Measurements from ENCODE around the gene ZNF451. TPM values are rescaled to one million over a fixed set of nuclear protein-coding genes. Genes with fewer than 3 reads are reported as not detected.
"Not testable (repeated sequence)": the region's sequence is repeated elsewhere in the genome, so short reads cannot be mapped to it uniquely, and the experiment has no call there.

Gene ZNF451
- polyA plus RNA-seq, 3 donors = 28.8 to 47.3 (median 43.7) TPM

DNA sequence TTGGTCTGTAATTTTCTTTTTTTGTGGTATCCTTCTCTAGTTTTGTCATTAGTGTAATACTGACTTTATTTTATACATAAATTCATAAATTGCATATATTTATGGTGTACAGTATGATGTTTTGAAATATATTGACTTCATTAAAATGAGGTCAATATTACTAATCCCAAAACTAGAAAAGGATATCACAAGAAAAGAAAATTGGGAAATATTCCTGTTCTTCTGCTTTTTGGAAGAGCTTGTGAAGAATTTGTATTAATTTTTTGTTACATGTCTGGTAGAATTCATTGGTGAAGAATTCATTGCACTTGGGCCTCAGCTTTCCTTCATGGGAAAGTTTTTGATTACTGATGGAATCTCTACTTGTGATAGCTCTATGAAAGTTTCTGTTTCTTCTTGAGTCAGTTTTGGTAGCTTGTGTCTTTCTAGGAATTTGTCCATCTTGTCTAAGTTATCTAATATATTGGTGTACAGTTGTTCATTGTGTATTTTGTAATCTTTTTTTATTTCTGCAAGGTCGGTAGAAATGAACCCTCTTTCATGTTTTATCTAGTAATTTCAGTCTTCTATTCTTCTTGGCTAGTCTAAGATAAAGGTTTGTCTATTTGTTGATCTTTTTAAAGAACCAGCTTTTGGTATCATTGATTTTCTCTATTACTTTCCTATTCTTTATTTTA lies 11.3 kb upstream of the ZNF451 start:
- no peak for DNase-seq

DNA sequence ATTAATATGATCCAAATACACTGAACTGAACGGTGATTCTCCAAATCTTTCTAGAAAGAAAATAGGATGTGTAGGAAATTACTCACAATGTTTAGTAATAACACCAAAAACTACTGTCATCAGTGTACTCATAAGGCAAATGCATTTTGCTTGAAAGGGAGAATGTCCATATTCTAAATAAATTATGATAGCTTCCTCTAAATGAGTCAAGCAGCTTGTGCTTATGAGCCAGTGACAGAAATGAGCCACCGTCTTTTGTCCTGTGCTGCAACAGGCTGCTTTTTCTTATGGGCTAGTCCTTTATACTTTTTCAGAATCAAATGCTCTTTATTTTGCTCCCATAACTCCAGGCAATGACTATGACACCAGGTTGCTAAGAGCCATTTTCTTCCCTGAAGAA lies 4.5 kb upstream of the ZNF451 start:
- DNase-seq = no peak

DNA sequence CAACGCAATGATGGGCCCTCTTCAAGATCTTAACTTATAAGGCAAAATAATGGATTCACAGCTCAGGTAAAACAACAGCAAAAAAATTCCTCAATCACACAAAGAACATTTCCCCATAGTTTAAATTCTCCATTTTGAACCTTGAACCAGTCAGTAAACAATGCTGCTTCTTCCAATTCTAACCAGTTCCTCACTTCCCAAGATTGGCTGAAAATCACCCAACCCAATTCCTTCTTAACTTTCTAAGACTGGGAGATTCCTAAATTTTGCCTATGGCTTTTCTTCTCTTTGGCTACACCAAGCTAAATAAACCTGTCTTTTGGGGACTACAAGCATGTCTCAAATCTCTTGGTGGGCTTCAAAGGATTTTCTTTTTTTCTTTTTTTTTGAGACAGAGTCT lies 3.1 kb upstream of the ZNF451 start:
- no peak for DNase-seq

DNA sequence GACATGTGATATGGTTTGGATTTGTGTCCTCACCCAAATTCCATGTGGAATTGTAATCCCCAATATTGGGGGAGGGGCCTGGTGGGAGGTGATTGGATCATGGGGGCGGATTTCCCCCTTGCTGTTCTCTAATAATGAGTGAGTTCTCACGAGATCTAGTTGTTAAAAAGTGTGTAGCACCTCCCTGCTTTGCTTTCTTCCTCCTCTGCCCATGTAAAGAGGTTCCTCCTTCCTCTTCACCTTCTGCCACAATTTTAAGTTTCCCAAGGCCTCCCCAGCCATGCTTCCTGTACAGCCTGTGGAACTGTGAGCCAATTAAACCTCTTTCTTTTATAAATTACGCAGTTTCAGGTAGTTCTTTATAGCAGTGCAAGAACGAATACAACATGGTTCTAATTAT lies 2.1 kb upstream of the ZNF451 start:
- DNase-seq = no peak

DNA sequence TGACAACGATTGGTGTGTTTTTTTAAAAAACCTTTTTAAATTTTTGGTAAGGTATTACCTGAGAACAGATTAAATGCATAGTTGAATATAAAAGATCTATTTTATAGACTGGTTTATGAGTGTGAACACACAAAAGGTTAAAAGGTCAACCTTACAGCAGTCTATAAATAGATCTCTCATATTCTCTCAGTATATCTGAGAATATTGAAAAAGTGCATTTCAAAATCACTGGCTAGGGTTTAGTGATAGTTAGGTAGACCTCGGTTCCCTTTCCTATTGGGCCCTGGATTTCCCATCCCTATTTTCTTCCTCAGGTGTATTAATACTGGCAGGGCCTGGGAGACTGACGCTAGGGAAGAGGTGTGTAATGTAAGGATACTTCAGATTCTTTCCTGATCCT lies 723 bp upstream of the ZNF451 start:
- DNase-seq = no peak

DNA sequence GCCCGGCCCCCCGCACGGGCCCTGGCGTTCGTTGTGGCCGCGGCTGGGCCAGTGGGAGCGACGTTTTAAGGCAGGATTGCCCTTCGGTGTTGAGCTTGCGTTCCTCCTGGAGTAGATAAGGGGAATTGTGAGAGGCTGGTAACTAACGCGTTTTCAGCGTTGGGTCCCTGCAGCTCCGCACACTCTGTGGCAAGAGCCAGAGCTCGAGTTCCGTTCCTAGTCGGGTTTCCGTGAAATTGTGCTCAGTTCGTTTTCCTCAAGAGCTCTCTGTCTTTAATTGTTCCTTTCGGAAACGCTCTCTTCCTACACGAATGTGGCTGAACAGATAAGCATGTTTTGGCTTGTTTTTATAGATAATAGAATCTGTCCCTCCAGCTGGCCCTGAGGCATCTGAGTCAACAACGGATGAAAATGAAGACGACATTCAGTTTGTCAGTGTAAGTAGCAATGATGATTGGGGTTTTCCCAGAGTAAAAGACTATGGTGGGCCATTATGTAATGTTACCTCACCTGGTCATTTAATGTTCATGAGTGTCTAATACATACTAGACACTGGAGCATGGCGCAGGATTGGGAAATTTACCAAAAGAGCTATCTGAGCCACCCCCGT lies 575 bp downstream of the ZNF451 start:
- DNase-seq = not testable (repeated sequence)

DNA sequence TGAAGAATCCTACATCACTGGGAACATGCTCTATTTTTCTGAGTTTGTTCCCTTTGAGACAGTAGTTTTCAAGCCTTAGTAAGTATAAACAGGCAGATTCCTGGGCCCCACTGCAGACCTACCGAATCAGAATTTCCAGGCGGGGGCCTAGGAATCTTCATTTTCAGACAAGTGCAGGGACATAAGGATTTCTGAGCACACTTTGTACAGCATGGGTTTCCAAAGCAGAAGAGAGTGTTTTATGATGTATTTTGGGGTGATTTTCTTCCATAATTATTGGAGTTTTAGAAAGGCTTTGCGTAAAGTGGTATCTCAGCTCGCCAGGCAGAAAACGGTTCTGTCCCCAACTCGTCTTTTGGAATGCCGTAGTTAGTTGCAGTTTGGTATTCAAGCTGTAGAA lies 1.4 kb downstream of the ZNF451 start:
- DNase-seq = not testable (repeated sequence)

DNA sequence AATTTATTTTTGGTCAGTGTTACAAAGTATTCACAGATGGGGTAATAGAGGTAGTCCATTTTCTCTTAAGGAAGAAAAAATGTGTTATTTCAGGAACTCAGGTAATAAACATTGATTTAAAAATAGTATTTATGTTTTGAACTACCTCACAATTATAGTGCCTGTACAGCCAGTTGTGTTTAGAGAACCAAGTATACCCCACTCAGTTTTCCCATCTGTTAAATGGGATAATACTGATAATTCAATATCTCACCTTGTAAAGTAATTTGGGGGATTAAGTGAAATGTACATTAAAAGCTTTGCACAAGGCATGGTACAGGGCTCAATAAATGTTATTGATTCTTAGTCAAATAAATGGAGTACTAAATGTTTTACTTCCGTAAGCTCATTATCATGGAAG lies 4.7 kb downstream of the ZNF451 start:
- no peak for DNase-seq

DNA sequence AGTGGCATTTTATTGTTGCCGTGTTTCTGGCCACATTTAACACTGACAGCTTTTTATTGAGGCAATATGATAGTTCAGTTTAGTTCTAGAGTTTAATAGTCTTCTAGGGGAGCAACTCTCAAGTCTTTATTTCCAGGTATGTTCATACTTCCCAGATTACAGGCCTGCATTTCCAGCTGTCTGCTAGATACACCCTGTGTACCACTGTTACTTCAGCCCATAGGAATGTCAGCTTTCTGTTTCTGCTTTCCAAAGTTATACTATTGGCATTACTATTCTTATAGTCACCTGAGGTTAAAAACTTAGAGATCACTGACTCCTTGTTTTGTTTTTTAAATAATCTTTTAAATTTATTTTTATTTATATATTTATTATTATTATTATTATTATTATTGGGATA lies 7.6 kb downstream of the ZNF451 start:
- no peak for DNase-seq

DNA sequence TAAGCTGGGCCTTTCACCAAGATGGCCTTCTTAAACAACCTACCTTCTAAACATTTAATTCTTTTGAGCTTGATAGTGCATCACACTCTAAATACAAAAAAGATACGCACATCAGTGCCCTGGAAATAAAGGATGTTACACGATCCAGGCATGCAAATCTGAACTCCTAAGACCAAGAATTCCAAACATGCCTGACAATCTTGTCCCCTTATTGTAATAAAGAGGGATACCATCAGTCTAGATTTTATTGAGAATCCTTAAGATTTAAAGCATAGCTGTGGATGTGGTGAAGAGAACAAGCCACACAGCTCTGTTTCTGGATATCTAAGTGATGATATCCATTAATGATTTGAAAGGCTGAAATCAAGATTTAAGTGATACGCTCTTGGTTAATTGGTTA lies 13.0 kb downstream of the ZNF451 start:
- DNase-seq = no peak

DNA sequence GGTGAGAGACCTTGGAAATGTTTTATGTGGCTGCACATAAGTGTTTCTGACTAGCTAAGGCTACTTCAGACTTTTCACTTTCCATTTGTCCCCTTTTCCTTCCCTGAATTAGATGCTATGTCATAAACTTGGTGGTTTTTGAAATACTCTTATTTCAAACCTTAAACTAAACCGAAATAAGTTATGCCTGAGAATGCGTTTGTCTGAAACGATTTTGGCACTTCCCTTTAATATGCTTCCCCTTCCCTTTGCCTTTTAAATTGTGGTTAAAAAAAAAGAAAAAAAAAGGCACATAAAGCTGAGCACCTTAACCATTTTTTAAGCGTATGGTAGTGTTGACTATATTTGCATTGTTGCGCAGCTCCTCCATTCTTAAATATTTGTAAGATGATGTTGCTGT lies 14.3 kb downstream of the ZNF451 start:
- DNase-seq = no peak

DNA sequence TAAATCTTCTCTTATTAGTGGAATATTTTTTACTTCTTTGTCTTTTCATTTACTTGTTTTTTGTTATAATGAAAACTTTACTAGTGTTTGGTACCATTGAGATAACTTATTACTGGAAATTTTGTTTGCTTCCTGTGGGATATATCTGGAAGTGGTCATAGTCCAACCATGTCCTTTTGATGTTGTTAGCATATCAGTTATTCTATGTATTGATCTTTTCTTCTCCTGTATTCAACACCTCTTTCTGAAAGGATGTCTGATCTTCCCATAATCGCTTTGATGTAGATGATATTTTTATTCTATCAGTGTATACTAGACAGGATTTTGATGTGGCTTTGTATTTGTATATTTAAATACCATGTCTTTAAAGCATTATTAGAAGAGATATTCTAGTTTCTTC lies 17.0 kb downstream of the ZNF451 start:
- no peak for DNase-seq

DNA sequence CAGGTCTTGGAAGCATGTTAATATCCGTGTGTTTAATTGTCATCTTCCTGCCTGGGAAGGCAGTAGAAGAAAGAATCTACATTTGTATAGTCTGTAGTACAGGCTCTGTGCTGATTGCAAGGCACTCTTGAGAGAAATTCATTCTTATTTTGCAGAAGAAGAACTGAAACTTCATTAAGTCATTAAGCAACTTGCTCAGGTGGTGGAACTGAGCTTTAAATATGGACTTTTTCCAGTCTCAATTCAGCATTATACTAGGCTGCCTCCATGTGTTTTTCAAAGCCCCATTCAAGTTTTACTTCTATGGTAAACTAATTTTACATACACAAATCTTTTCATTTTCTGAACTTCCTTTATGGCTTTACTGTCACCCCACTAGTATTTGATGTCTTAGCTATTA lies 18.7 kb downstream of the ZNF451 start:
- DNase-seq = no peak

DNA sequence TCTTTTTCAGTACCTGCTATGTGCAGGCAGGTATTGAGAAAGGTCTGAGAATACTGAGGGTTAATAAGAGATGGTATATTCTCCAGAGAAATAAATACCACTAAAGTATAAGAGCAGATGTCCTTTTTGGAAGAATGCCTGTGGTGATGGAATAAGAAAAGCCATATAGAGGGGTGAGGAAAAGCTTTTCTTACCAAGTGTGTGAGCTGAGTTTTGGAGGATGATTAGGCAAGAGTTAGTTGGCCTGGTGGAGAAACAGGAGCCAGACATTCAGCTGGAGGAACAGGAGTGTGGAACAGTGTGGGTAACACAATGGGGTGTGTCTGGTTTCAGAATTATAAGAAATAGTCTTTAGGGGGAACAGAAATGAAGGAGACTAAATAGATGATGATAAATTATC lies 19.9 kb downstream of the ZNF451 start:
- DNase-seq = no peak

DNA sequence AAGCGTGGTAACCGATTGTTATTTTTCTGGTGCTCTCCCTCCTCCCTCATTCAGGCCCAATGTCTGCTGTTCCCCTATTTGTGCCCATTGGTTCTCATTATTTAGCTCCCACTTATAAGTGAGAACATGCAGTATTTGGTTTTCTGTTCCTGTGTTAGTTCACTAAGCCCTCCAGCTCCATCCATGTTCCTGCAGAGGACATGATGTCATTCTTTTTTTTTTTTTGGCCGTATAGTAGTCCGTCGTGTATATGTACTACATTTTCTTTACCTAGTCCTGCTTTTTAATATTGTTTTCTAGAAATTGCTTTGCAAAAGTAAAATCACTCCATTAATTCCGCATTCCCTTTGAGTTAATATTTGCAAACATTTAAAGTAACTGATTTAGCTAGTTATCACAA lies 23.1 kb downstream of the ZNF451 start:
- no peak for DNase-seq

DNA sequence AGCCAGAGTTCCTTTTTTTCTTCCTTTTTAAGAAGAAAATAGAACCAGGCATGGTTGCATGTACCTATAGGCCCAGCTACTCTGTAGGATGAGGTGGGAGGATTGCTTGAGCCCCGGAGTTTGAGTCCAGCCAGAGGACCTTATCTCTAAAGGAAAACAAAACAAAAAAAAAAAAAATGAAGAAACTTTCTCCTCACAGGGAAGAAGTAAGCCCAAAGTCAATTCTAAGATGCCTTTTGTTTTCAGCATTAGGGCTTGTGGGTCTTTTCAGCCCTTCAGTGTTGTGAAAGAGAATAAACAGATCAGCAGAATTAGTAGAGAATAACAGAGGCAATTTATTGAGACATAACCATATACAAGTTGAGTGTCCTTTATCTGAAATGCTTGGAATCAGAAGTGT lies 26.8 kb downstream of the ZNF451 start:
- no peak for DNase-seq

DNA sequence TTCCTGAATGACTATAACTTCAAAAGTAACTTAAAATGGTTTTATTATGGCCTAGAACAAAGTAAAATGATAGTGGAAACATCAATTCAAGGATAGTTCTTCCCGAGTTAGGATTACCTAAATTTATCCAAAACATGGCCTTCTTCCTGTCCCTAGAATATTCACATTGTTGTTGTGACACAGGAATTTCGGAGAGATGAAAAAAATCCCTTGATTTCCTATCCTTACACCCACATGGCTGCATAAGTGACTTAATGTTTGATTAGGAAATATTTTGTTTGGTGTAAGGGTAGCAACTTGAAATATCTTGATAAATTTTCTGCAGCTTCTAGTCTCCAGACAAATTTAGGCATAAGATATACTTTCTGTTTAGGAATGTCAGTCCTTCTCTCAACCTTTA lies 27.8 kb downstream of the ZNF451 start:
- no peak for DNase-seq

DNA sequence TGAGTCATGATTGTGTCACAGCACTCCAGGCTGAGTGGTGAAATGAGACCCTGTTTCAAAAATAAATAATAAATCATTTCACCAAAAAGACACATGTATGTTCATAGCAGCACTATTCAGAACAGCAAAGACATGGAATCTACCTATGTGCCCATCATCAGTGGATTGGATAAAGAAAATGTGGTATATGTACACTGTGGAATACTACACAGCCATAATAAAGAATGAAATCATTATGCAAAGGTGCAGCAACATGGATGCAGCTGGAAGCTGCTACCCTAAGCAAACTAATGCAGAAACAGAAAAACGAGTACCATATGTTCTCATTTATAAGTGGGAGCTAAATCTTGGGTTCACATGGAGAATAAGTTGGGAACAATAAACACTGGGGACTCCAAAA lies 33.1 kb downstream of the ZNF451 start:
- no peak for DNase-seq

DNA sequence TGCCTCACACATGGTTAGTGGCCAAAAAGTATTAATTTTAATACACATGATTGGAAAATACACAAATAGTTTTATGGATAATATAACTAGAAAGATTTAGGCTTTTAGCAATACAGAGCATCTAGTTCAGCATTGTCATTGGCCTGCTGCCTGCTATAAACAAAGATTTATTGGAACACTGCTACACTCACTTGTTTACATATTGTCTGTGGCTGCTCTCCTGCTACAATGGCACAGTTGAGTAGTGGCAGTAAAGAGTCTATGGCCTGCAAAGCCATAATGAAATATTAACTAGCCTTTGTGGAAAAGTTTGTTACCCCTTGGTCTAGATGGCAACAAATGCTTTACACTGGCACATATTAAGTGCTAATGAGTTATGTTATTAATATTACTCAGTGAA lies 37.8 kb downstream of the ZNF451 start:
- no peak for DNase-seq

DNA sequence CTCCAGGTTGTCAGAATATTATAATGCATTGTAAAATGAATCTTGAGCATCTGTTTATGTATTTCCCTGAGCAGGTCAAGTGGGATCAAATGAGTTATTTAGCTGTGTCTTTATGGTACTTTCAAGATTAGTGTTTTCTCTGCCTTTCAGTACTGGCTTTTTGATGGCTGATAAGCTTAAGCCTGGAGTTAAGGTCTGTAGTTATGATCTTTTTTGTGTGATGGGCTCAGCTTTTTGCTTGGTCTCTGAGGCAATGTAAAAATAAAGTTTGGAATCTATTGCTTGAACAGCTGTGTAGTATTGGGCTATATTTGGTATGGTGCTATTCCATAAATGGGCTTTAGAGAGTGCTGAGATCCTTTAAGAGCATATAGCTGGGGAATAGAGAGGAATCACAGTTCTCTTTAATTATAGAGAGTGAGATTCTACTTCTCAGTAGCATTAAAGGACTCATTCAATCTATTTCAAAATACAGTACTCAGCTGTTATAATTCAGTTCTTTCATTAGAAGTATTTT lies 40.7 kb downstream of the ZNF451 start:
- DNase-seq = no peak

DNA sequence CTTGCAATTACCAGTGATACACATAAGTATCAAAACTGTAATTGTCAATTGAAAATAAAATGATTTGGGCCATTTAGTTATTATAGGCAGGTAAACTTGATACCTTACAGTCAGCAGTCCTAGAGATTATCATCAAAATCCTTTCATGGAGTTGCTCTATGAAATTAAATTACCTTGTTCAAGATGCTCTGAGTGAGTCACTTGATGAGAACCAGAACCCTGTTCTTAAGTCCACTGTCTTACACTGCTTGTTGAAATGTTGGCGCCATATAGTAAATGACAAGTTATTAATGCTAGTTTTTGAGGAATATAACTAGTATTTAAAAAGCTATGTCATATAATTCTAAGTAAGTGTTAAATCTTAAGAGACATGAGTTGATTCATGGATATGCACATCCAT lies 45.0 kb downstream of the ZNF451 start:
- DNase-seq = no peak

DNA sequence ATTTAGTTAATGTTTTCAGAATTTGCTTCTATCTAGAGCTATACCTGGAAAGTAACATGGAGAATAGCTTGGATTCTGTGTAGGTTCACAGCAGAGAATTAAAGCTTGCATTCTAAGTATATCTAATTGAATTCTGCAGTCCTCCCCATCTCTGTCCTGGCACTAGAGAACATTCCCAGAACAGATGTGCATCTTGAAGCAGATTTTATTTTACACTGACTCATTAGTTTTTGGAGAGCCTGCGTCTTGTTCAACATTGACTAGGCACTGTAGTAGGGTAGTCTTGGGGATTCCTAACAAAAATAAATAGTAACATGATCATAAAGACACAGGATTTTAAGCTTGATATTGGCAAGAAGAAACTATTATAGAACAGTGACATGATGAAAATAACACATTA lies 45.9 kb downstream of the ZNF451 start:
- no peak for DNase-seq

DNA sequence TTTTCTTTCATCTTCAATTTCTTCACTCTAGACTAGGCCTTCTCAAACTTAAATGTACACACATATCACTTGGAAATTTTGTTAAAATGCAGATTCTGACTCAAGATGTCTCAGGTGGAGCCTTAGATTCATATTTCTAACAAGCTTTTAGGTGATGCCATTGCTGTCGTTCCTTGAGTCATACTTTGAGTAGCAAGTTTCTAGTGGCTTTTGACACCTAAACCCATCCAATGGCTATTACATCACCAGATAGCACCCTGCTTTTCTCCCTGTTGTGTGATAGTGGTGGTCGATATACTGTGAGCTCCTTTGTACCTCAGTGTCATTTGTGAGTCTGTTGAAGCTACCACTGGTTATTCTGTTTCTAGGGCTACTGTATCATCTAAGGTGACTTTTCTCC lies 47.4 kb downstream of the ZNF451 start:
- no peak for DNase-seq

DNA sequence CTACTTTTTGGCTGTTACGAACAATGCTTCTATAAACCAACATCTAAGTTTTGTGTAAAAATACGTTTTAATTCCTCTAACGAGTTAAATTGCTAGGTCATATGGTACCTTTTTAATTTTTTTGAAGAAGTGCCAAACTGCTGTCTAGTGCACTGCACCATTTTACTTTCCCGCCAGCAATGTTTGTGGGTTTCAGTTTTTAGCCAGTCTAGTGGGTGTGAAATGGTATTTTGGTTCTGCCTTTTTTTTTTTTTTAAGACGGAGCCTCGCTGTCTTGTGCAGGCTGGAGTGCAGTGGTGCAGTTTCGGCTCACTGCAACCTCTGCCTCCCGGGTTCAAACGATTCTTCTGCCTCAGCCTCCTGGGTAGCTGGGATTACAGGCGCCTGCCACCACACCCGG lies 48.0 kb downstream of the ZNF451 start:
- no peak for DNase-seq
